Activated B cell treated with CpG ODN at 0.5 μM for 24 hours (primary cell): ENCODE data around the gene TMEM131. TPM values are rescaled to one million over a fixed set of nuclear protein-coding genes. Genes with fewer than 3 reads are reported as not detected.
"Not testable (repeated sequence)": the region's sequence is repeated elsewhere in the genome, so short reads cannot be mapped to it uniquely, and the experiment has no call there.

Experiments
- ATAC-seq: fragments of 200-7000 bp; cut with Tn5 transposase; one replicate; pipeline ENCODE4 v1.10.0; 2021; ENCODE audit warnings: low read depth, mild to moderate bottlenecking, moderate library complexity
- CTCF ChIA-PET: fragments of 350-600 bp; sonication (Branson Sonifier 250); formaldehyde crosslinking; loops from one replicate; lab custom pipeline; 2021; ENCODE audit warnings: antibody characterized with exemption; lab: Charles Lee
- POLR2A ChIA-PET: fragments of 350-600 bp; sonication (Branson Sonifier 250); formaldehyde crosslinking; loops from one replicate; lab custom pipeline; 2021; ENCODE audit warnings: antibody characterized with exemption; lab: Charles Lee
- DNase-seq: peaks from one replicate; pipeline ENCODE4 v3.0.0; 2022
- H3K27ac Mint-ChIP-seq: one replicate; pipeline ENCODE4 v1.8.0; 2020; ENCODE audit warnings: mixed read lengths
- H3K27me3 Mint-ChIP-seq: one replicate; pipeline ENCODE4 v1.8.0; 2021; ENCODE audit warnings: mixed read lengths
- H3K36me3 Mint-ChIP-seq: one replicate; pipeline ENCODE4 v1.8.0; 2021; ENCODE audit warnings: low read depth, mixed read lengths
- H3K4me1 Mint-ChIP-seq: one replicate; pipeline ENCODE4 v1.8.0; 2021; ENCODE audit warnings: mixed read lengths
- H3K4me3 Mint-ChIP-seq: one replicate; pipeline ENCODE4 v1.8.0; 2020; ENCODE audit warnings: mild to moderate bottlenecking, mixed read lengths
- H3K9me3 Mint-ChIP-seq: one replicate; pipeline ENCODE4 v1.8.0; 2020; ENCODE audit warnings: mixed read lengths
- intact Hi-C: fragments of 100-400 bp; cut with micrococcal nuclease; formaldehyde crosslinking; loops from one replicate; pipeline ENCODE4 v1.15.1; 2024
- total RNA-seq: library from RNA; stranded (reverse); gene quantifications from 2 replicates; pipeline ENCODE4 v1.2.3, GENCODE V29; 2022
- TF ChIP-seq, protein P1 (sequence below): fragments of 200-600 bp; IDR thresholded peaks from one replicate; pipeline ENCODE4 v1.8.0; 2022; ENCODE audit warnings: antibody characterized with exemption, mild to moderate bottlenecking

The TMEM131 gene
- total RNA-seq, 1 donor from 2014 or later, result 146 TPM

DNA sequence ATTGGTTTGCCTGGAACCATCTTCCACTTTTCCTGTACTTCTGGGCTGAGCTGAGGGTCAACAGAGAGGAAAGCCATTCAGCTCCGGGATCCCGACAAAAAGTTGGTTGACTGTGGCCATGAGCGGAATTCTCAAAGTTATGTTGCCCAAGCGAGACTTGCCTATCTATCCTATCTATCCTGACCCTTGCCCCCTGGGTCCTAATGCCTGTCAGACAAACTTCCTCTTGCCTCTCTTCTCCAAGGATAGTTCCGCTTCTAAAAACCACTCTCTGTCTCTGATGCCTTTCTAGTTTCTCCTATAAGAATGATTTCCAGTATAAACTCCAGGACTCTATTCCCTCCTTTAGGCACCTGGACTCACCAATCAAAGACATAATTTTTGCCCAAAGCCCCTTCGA lies 173.9 kb downstream of the TMEM131 start:
- Mint-ChIP-seq H3K4me1 (peaks cover 12% of the 10 kb centered on the region), H3K36me3 (peaks cover 82% of the 10 kb centered on the region)
- DNase-seq, H3K4me3 Mint-ChIP-seq, ATAC-seq, H3K9me3 Mint-ChIP-seq, intact Hi-C loops, H3K27me3 Mint-ChIP-seq, H3K27ac Mint-ChIP-seq, CTCF ChIA-PET, POLR2A ChIA-PET: not testable (repeated sequence)

- Mint-ChIP-seq H3K4me1 (no peaks in the 10 kb centered on the region), H3K9me3 (peaks cover 2% of the 10 kb centered on the region), H3K27me3 (no peaks in the 10 kb centered on the region), H3K27ac (no peak overlapping the region), H3K4me3 (no peak overlapping the region), H3K36me3 (peaks cover 80% of the 10 kb centered on the region)
- TF ChIP-seq, protein P1, sequence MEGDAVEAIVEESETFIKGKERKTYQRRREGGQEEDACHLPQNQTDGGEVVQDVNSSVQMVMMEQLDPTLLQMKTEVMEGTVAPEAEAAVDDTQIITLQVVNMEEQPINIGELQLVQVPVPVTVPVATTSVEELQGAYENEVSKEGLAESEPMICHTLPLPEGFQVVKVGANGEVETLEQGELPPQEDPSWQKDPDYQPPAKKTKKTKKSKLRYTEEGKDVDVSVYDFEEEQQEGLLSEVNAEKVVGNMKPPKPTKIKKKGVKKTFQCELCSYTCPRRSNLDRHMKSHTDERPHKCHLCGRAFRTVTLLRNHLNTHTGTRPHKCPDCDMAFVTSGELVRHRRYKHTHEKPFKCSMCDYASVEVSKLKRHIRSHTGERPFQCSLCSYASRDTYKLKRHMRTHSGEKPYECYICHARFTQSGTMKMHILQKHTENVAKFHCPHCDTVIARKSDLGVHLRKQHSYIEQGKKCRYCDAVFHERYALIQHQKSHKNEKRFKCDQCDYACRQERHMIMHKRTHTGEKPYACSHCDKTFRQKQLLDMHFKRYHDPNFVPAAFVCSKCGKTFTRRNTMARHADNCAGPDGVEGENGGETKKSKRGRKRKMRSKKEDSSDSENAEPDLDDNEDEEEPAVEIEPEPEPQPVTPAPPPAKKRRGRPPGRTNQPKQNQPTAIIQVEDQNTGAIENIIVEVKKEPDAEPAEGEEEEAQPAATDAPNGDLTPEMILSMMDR, result no peak
- no peak for DNase-seq
- ChIA-PET POLR2A (interaction anchor here (0.6 to 0.8 kb wide), 2 partner anchors 193 to 376 kb away, joined by 3 to 4 read pairs; no protein-coding TSS in a partner anchor), CTCF (interaction anchor here (1.0 to 1.3 kb wide), 2 partner anchors 13 kb away, joined by 3 read pairs; no protein-coding TSS in a partner anchor)
- intact Hi-C loops, result no loop called here
- ATAC-seq, result no peak
Measured at GRCh38 chr2:97819754-97820153, 176.0 kb downstream of the TMEM131 start.

DNA sequence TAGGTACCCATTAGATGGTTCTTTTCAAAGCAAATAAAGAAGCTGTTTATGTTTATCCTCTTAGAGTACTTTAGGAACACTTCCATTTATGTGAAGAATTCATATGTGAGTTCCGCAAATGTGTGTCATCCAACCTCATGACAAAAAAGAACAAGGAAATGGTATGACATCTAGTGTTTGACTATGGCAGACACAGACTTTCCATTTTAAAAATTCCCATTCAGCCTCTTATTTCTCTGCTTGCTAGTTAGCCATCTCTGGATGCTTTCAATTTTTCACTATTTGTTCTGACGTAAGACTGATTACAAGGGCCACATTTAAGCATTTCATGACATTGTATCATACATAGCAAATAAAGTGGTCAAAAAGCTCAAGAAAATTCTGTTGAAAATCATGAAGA lies 179.3 kb downstream of the TMEM131 start:
- ATAC-seq (no peak), DNase-seq (no peak)
- no peaks in the 10 kb centered on the region for H3K27me3 Mint-ChIP-seq
- ChIA-PET POLR2A (no interaction called here), CTCF (interaction anchor here (1.7 to 2.2 kb wide), 2 partner anchors 9 to 10 kb away, joined by 6 to 8 read pairs; no protein-coding TSS in a partner anchor)
- intact Hi-C loops, result no loop called here
- peaks cover 78% of the 10 kb centered on the region for H3K36me3 Mint-ChIP-seq
- TF ChIP-seq, protein P1, result no peak
- H3K27ac Mint-ChIP-seq, result no peak overlapping the region
- H3K9me3 Mint-ChIP-seq, result no peaks in the 10 kb centered on the region
- no peaks in the 10 kb centered on the region for H3K4me1 Mint-ChIP-seq
- H3K4me3 Mint-ChIP-seq, result no peak overlapping the region

GRCh38 chr2:97812931-97813330 lies 182.8 kb downstream of the TMEM131 start:
- no peak for ATAC-seq
- peaks cover 63% of the 10 kb centered on the region for H3K36me3 Mint-ChIP-seq
- no peak overlapping the region for H3K27ac Mint-ChIP-seq
- POLR2A ChIA-PET, result no interaction called here
- DNase-seq, result no peak
- no peaks in the 10 kb centered on the region for H3K27me3 Mint-ChIP-seq
- H3K9me3 Mint-ChIP-seq, result no peaks in the 10 kb centered on the region
- no peak overlapping the region for H3K4me3 Mint-ChIP-seq
- intact Hi-C loops, result no loop called here
- H3K4me1 Mint-ChIP-seq, result no peaks in the 10 kb centered on the region
- TF ChIP-seq, protein P1, result no peak
- CTCF ChIA-PET, result no interaction called here

GRCh38 chr2:97808816-97809215 lies 186.9 kb downstream of the TMEM131 start:
- CTCF ChIA-PET, result interaction anchor here (0.7 to 3.0 kb wide), 4 partner anchors 33 to 460 kb away, joined by 3 to 15 read pairs (median 8); no protein-coding TSS in a partner anchor
- H3K9me3 Mint-ChIP-seq, result no peaks in the 10 kb centered on the region
- no peak overlapping the region for H3K4me3 Mint-ChIP-seq
- POLR2A ChIA-PET, result no interaction called here
- no peak overlapping the region for H3K27ac Mint-ChIP-seq
- no peak for DNase-seq
- TF ChIP-seq, protein P1, result no peak
- no peaks in the 10 kb centered on the region for H3K4me1 Mint-ChIP-seq
- H3K27me3 Mint-ChIP-seq, result no peaks in the 10 kb centered on the region
- intact Hi-C loops, result no loop called here
- ATAC-seq, result no peak
- H3K36me3 Mint-ChIP-seq, result peaks cover 56% of the 10 kb centered on the region
